Liver (tissue), 9 donors: ENCODE measurements around the gene NHP2. TPM values are rescaled to one million over a fixed set of nuclear protein-coding genes. Genes with fewer than 3 reads are reported as not detected.

Experiments
- DNase-seq: peaks from one replicate; pipeline ENCODE4 v3.0.0-alpha.2; 2017; ENCODE audit warnings: low spot score
- H3K27ac ChIP-seq, 2 donors: one replicate each; pipeline ENCODE4 v1.7.0; 2013; ENCODE audit warnings: inconsistent platforms in 2 of 2, low read length in 2 of 2, control low read depth in 1 of 2, low read depth in 1 of 2, mild to moderate bottlenecking in 1 of 2
- H3K27me3 ChIP-seq, 4 donors: one replicate each; pipeline versions ENCODE4 v1.6.1 to v1.7.0; 2013; ENCODE audit warnings: low read length in 3 of 4, inconsistent platforms in 1 of 4, mild to moderate bottlenecking in 1 of 4, moderate library complexity in 1 of 4; ENCODE audit not compliant: control insufficient read depth in 4 of 4, insufficient read depth in 4 of 4
- H3K36me3 ChIP-seq, 4 donors: one replicate each; pipeline versions ENCODE4 v1.6.1 to v1.7.0; 2013; ENCODE audit warnings: low read length in 3 of 4, mild to moderate bottlenecking in 3 of 4, low read depth in 1 of 4, moderate library complexity in 1 of 4; ENCODE audit not compliant: control insufficient read depth in 4 of 4, insufficient read depth in 3 of 4
- H3K4me1 ChIP-seq, 4 donors: one replicate each; pipeline versions ENCODE4 v1.6.1 to v1.7.0; 2013; ENCODE audit warnings: low read length in 3 of 4, mild to moderate bottlenecking in 3 of 4, moderate library complexity in 1 of 4; ENCODE audit not compliant: control insufficient read depth in 4 of 4, insufficient read depth in 4 of 4
- H3K4me3 ChIP-seq, 3 donors: one replicate each; pipeline versions ENCODE4 v1.6.1 to v1.7.0; 2013; ENCODE audit warnings: low read length in 3 of 3, control low read depth in 1 of 3, low read depth in 1 of 3, mild to moderate bottlenecking in 1 of 3
- H3K9ac ChIP-seq, 2 donors: one replicate each; pipeline ENCODE4 v1.7.0; 2013; ENCODE audit warnings: low read length in 2 of 2, mild to moderate bottlenecking in 2 of 2, moderate library complexity in 2 of 2, control low read depth in 1 of 2, low read depth in 1 of 2
- H3K9me3 ChIP-seq, 4 donors: one replicate each; pipeline versions ENCODE4 v1.6.1 to v1.7.0; 2013; ENCODE audit warnings: low read length in 3 of 4; ENCODE audit not compliant: control insufficient read depth in 4 of 4
- EGR1 ChIP-seq, 2 donors: IDR thresholded peaks; 2 replicates each; pipeline ENCODE4 v1.6.1; 2016 to 2018; ENCODE audit warnings: antibody characterized with exemption in 2 of 2, low read depth in 2 of 2
- FOXA1 ChIP-seq: IDR thresholded peaks from 2 replicates; pipeline ENCODE4 v1.6.1; 2016; ENCODE audit warnings: antibody characterized with exemption
- HNF4G ChIP-seq: IDR thresholded peaks from 2 replicates; pipeline ENCODE4 v1.6.1; 2016; ENCODE audit warnings: antibody characterized with exemption
- JUND ChIP-seq, 2 donors: IDR thresholded peaks; 2 replicates each; pipeline ENCODE4 v1.6.1; 2016; ENCODE audit warnings: antibody characterized with exemption in 2 of 2
- NR2F2 ChIP-seq: IDR thresholded peaks from 2 replicates; pipeline ENCODE4 v1.6.1; 2016; ENCODE audit warnings: antibody characterized with exemption
- RXRA ChIP-seq, 2 donors: IDR thresholded peaks; 2 replicates each; pipeline ENCODE4 v1.6.1; 2017 to 2018; ENCODE audit warnings: antibody characterized with exemption in 2 of 2, mild to moderate bottlenecking in 1 of 2
- TAF1 ChIP-seq: conservative IDR thresholded peaks from 2 replicates; pipeline ENCODE4 v1.6.1; 2016; ENCODE audit warnings: antibody characterized with exemption, mild to moderate bottlenecking
- YY1 ChIP-seq: IDR thresholded peaks from 2 replicates; pipeline ENCODE4 v1.6.1; 2016; ENCODE audit warnings: antibody characterized with exemption, mild to moderate bottlenecking
- WGBS: extraction: QIAGEN DNeasy Blood & Tissue Kit; methylation state at CpG from one replicate; pipeline ENCODE4 v1.1.7; 2013; 5-methylcytosine and 5-hydroxymethylcytosine counted together
- polyA plus RNA-seq, 2 donors: library from polyadenylated mRNA; stranded (reverse) in 1 of 2; unstranded in 1 of 2; fragments of 200-250 nt in 1 of 2; fragments of >200 nt in 1 of 2; fragmentation: Nextera tagmentation in 1 of 2; extraction: Ambion mirVana in 1 of 2; gene quantifications; one replicate each; pipeline versions ENCODE4 v1.2.1 to v1.2.3, GENCODE V29; 2013 to 2015
- total RNA-seq, 2 donors: library from RNA; depleted of rRNA; stranded (reverse); fragments of >200 nt; gene quantifications; one replicate each; pipeline ENCODE4 v1.2.3, GENCODE V29; 2014
- TF ChIP-seq, protein P1 (sequence below): IDR thresholded peaks from 2 replicates; pipeline ENCODE4 v1.6.1; 2016; ENCODE audit warnings: antibody characterized with exemption, mild to moderate bottlenecking
- TF ChIP-seq, protein P2 (sequence below): IDR thresholded peaks from 2 replicates; pipeline ENCODE4 v1.6.1; 2016; ENCODE audit warnings: antibody characterized with exemption
- TF ChIP-seq, protein P3 (sequence below): IDR thresholded peaks from 2 replicates; pipeline ENCODE4 v1.6.1; 2016; ENCODE audit warnings: antibody characterized with exemption
- TF ChIP-seq, protein P4 (sequence below): IDR thresholded peaks from 2 replicates; pipeline ENCODE4 v1.6.1; 2016; ENCODE audit warnings: antibody characterized with exemption
- TF ChIP-seq, protein P5 (sequence below): fragments of 150-350 bp; IDR thresholded peaks from 2 replicates; pipeline ENCODE4 v1.5.1; 2017; ENCODE audit warnings: improper control_type of control experiment, low read depth, low read length; ENCODE audit not compliant: missing input control
- donor health status: healthy.
- donor health status: healthy.
- donor health status: healthy.
- donor health status: healthy.
- donor health status: healthy.

Gene NHP2
- total and polyA plus RNA-seq, 4 donors: 44.1 to 124 (median 62.6) TPM

DNA sequence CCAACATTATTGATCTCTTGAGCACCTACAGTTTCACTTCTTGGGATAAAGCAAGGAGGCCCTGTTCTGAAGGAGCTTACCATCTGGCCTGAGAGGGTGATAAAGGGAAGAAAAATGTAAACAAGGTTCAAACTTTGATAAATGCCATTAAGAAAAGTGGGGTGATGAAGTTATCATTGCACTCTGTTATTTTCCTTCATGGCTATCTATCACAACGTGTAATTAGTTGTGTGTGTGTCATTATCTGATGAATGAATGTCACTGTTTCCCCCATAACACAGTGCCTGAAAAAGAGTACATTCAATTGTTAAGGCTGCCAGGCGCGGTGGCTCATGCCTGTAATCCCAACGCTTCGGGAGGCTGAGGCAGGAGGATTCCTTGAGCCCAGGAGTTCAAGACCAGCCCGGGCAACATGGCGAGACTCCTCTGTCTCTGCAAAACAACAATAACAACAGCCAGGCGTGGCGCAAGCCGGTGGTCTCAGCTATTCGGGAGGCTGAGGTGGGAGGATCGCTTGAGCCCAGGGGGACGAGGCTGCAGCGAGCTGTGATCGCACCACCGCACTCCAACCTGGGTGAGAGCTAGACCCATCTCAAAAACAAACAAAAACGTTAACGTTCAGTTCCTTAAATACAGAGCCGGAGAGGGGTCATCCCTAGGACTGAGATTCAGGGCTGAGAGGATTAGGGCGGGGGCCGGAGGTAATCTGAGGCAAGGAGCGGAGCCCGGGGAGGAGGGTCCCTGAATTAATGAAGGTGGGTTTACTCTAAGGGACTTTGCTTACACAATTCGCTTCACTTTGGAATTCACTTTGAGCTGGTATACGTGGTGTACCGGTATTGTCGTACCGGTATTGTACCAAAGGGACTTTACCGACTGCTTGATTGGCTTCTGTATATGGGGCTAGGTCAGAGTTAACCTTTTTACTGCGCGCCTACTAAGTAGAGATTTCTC lies 917 bp downstream of the NHP2 start:
- peak overlapping the region; percentile 73 to 97 (median 91) for H3K4me3 ChIP-seq
- peak overlapping the region in 1 of 2 donors; percentile 59 for H3K27ac ChIP-seq
- DNase-seq: no peak
- no peaks in the 10 kb centered on the region for H3K9me3 ChIP-seq
- H3K27me3 ChIP-seq: no peaks in the 10 kb centered on the region
- H3K4me1 ChIP-seq: peaks cover 5 to 16% (median 11%) of the 10 kb centered on the region in 4 donors
- 51% methylated on average over 31 of the region's 31 CpGs for WGBS
- H3K9ac ChIP-seq: peak overlapping the region; percentile 89 to 90
- peaks cover 8 to 32% (median 12%) of the 10 kb centered on the region in 4 donors for H3K36me3 ChIP-seq
- TF ChIP-seq TAF1 (no peak), HNF4G (no peak), JUND (IDR thresholded peaks at IDR 0.05) (no peak), NR2F2 (no peak), RXRA (IDR thresholded peaks at IDR 0.05) (no peak), YY1 (no peak)
- TF ChIP-seq, protein P1, sequence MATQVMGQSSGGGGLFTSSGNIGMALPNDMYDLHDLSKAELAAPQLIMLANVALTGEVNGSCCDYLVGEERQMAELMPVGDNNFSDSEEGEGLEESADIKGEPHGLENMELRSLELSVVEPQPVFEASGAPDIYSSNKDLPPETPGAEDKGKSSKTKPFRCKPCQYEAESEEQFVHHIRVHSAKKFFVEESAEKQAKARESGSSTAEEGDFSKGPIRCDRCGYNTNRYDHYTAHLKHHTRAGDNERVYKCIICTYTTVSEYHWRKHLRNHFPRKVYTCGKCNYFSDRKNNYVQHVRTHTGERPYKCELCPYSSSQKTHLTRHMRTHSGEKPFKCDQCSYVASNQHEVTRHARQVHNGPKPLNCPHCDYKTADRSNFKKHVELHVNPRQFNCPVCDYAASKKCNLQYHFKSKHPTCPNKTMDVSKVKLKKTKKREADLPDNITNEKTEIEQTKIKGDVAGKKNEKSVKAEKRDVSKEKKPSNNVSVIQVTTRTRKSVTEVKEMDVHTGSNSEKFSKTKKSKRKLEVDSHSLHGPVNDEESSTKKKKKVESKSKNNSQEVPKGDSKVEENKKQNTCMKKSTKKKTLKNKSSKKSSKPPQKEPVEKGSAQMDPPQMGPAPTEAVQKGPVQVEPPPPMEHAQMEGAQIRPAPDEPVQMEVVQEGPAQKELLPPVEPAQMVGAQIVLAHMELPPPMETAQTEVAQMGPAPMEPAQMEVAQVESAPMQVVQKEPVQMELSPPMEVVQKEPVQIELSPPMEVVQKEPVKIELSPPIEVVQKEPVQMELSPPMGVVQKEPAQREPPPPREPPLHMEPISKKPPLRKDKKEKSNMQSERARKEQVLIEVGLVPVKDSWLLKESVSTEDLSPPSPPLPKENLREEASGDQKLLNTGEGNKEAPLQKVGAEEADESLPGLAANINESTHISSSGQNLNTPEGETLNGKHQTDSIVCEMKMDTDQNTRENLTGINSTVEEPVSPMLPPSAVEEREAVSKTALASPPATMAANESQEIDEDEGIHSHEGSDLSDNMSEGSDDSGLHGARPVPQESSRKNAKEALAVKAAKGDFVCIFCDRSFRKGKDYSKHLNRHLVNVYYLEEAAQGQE: no peak
- TF ChIP-seq, protein P2, sequence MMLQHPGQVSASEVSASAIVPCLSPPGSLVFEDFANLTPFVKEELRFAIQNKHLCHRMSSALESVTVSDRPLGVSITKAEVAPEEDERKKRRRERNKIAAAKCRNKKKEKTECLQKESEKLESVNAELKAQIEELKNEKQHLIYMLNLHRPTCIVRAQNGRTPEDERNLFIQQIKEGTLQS: no peak
- TF ChIP-seq, protein P3, sequence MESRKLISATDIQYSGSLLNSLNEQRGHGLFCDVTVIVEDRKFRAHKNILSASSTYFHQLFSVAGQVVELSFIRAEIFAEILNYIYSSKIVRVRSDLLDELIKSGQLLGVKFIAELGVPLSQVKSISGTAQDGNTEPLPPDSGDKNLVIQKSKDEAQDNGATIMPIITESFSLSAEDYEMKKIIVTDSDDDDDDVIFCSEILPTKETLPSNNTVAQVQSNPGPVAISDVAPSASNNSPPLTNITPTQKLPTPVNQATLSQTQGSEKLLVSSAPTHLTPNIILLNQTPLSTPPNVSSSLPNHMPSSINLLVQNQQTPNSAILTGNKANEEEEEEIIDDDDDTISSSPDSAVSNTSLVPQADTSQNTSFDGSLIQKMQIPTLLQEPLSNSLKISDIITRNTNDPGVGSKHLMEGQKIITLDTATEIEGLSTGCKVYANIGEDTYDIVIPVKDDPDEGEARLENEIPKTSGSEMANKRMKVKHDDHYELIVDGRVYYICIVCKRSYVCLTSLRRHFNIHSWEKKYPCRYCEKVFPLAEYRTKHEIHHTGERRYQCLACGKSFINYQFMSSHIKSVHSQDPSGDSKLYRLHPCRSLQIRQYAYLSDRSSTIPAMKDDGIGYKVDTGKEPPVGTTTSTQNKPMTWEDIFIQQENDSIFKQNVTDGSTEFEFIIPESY: no peak

DNA sequence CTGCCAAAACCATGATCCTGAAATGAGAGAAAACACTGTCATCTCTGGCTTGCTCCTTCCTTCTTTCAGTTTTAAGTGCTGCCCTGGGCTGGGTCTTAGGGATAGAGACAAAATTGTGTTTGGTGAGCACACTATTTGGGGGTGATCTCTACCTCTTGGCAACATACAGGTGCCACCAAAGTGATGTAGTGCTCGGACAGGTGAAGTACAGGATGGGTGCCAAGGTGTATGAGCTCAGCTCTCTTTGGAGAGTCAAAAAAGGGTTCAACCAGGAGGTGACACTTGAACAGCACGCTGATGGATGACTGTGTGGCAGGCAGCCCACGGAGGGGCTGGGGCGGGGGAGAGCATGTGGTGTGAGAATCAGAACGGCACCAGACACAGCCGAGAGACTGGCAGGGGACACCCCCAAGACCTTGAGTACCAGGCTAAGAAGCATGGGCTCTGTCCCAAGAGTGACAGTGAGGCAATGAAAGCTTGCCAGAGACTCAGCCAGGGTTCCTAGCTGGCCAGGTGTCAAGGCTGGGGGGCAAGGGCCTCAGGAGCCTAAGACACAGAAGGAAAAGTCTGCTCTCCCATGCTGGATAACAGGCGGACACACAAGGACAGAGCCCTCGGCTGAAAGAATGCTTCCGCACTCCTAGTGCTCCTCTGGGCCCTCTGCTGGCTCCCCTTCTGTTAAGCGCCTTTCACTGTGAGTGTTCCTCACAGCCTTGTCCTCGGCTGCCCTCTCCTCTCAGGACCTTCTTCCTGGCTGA lies 2.5 kb downstream of the NHP2 start:
- Histone ChIP-seq H3K27me3 (no peaks in the 10 kb centered on the region), H3K9ac (no peak overlapping the region), H3K36me3 (peaks cover 15 to 48% (median 24%) of the 10 kb centered on the region in 4 donors), H3K9me3 (no peaks in the 10 kb centered on the region), H3K4me3 (no peak overlapping the region), H3K4me1 (peaks cover 5 to 16% (median 11%) of the 10 kb centered on the region in 4 donors), H3K27ac (no peak overlapping the region)
- 85% methylated on average over 11 of the region's 11 CpGs for WGBS
- no peak for DNase-seq
- TF ChIP-seq, protein P4, sequence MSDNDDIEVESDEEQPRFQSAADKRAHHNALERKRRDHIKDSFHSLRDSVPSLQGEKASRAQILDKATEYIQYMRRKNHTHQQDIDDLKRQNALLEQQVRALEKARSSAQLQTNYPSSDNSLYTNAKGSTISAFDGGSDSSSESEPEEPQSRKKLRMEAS: no peak
- TF ChIP-seq JUND (IDR thresholded peaks at IDR 0.05): no peak
- no peak for TF ChIP-seq HNF4G
- no peak for TF ChIP-seq FOXA1
- TF ChIP-seq, protein P2: no peak
- TF ChIP-seq TAF1: no peak
- TF ChIP-seq, protein P3: no peak
- TF ChIP-seq, protein P5, sequence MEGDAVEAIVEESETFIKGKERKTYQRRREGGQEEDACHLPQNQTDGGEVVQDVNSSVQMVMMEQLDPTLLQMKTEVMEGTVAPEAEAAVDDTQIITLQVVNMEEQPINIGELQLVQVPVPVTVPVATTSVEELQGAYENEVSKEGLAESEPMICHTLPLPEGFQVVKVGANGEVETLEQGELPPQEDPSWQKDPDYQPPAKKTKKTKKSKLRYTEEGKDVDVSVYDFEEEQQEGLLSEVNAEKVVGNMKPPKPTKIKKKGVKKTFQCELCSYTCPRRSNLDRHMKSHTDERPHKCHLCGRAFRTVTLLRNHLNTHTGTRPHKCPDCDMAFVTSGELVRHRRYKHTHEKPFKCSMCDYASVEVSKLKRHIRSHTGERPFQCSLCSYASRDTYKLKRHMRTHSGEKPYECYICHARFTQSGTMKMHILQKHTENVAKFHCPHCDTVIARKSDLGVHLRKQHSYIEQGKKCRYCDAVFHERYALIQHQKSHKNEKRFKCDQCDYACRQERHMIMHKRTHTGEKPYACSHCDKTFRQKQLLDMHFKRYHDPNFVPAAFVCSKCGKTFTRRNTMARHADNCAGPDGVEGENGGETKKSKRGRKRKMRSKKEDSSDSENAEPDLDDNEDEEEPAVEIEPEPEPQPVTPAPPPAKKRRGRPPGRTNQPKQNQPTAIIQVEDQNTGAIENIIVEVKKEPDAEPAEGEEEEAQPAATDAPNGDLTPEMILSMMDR: no peak
- TF ChIP-seq RXRA (IDR thresholded peaks at IDR 0.05): no peak
- no peak for TF ChIP-seq EGR1 (IDR thresholded peaks at IDR 0.05; ENCODE audit: low read depth in 2 of 2)
- TF ChIP-seq YY1: no peak
- TF ChIP-seq, protein P1: no peak
